Measurements from ENCODE around the gene LDLRAP1.
"Not testable (repeated sequence)": the region's sequence is repeated elsewhere in the genome, so short reads cannot be mapped to it uniquely, and the experiment has no call there.

LDLRAP1 gene, protein sequence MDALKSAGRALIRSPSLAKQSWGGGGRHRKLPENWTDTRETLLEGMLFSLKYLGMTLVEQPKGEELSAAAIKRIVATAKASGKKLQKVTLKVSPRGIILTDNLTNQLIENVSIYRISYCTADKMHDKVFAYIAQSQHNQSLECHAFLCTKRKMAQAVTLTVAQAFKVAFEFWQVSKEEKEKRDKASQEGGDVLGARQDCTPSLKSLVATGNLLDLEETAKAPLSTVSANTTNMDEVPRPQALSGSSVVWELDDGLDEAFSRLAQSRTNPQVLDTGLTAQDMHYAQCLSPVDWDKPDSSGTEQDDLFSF

DNA sequence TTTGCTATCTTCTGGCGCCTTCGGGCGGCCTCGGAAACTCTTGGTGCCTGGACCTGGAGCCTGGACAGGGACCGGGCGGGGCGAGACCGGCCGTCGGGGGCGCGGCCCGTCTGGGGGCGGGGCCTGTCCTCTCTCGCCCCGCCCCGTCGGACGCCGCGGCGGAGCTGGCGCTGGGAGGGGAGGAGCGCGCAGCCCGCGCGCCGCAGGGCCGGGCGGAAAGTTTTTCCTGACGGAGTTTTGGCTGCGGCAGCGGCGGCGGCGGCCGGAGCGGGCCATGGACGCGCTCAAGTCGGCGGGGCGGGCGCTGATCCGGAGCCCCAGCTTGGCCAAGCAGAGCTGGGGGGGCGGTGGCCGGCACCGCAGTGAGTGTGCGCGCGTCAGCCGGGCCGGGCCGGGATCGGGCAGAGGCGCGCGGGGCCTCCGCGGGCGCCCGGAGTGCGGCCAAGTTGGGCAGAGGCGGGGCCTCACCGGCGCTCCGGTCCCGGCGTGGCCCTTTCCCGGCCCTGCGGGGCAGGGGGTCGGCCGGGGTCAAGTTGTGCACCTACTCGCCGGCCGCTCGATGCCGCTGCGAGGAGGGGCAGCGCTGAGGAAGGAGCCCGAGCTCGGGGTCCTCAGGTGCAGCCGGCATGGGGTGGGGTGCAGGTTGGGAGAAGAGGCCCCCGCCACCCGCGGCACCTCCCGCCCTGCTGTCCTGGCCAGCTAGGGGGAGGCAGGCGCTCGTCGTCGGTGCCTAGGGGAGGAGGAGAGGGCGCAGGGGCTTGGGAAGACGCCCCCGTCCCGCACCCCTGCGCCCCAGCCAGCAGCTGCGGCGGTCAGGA, at the start of gene LDLRAP1:
Gene LDLRAP1 (plus strand): TSS at position 182 of the 818 bp plus-strand sequence. CDS start 93 bp downstream, at position 275.
- peak; percentile 85 for DNase-seq

DNA sequence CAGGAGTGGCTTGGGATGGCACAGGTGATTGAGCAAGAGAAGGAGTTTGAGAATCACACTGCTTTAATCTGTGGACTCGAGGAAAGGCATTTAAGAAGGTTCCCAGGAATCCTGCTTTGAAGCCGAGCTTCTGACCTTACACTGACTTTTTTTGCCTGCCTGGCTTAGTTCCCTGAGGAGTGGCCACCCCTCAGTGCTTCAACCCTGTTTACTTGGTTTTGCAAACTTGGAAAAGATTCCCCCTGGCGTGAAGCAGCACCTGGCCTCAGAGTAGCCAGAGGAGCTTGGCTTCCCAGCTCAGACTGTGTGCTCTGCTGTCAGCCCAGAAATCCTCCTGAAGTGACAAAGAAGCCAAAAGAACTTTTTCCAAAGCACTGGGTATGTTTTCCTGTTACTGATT, 48.5 kb upstream of the LDLRAP1 start:
- no peak for DNase-seq

DNA sequence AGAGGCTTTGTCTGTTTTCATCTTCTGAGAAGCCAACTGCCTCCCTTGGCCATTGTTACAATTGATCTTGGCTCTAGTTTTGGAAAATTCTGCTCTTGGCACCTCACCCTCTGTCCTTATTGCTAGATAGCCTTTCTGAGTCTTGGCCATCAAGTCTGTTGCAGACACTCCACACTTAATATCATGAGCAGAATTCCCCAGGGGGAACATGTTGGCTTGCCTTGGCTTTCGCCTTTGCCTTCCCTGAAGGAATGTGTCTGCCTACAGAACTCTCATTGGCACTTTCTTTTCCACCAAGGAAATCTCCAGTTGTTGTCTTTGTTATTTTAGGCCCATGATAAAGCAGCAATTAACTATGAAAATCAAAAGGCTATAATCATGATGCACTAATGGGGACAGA, 42.7 kb upstream of the LDLRAP1 start:
- DNase-seq, result no peak

DNA sequence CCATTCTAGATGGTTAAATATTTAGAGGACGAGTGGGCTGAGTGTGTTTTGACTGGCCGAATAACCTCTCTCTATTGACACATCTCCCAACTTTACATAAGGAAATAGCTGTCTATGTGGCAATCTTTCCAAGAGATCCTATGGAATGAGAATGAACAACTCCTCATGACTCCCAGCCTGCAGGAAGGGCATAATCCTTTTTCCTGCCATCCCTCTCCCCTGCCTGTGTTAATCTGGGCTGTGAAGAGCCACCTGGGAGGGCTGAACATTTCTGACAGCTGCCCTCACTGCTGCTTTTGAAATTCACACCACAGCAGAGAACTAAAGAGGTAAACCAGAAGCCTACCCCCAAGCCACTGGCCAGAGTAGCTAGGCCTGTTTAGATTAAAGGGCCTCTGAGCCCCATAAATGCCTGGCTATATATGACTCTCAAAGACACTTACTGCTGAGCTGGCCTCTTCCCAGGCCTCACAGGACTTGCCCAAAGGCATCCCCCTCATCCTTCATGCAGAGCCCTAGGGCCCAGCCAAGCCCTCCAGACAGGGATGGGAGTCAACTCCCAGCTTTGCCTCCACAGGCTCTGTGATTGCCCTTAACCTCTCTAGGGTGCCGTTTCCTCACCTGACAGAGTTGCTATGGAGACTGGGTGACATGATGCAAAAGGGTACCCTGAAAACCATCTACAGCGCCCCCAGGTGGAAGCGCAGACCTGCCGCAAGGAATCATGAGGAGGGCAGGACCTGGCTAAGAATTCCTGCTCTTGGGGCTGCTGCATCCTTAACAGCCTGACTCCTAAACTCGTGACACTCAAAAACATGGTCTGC, 42.0 kb upstream of the LDLRAP1 start:
- DNase-seq, result peak; percentile 23

DNA sequence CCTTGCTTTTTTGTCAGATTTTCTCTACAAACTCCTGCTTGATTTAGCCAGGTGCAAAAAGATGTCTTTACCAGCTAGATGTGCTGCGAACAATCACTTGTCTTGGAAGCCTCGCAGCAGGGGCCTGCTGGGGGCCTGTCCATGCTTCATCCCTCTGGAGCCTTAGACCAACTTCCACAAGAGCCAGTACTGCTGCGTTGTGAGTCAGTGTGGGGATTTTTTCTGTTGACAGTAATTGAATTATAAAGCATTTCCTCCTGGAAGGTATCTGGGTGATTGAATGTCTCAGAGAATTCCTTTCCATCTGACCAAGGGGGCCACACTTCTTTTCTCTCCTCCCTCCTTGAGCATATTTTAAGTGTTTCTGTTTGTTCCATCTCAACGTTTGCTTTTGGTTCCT, 40.4 kb upstream of the LDLRAP1 start:
- no peak for DNase-seq

DNA sequence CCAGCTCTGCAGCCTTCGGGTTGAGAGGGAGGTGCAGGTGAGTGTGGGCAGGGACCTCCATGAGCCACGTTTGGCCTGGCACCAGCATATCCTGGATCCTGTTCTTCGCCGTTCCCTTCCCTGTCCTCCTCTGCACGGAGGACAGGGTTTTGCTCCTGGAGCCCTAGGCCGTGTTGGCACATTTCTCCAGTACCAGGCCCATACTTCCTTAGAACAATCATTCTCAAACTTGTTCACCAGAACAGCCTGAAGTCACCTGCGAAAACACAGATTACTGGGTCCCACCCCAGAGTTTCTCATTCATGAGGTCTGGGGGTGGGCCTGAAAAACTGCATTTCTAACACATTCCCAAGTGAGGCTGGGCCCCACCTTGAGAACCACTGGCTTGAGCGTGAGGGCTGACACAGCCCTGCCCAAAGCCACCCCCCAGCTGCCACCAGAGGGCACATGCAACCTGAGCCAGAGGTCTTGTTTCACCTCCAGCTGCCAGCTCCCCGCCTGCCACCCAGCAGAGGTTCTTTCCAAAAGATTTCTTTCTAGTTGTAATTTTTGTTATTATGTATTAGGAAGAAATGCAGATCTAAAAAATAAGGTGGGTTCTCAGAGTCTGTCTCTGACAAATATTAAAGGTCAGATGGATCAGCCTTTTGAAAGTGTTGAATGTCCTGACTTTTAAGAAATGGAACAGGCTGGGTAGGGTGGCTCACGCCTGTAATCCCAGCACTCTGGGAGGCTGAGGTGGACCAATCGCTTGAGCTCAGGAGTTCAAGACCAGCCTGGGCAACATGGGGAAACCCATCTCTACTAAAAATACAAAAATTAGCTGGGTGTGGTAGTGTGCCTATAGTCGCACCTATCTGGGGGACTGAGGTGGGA, 39.6 kb upstream of the LDLRAP1 start:
- DNase-seq, result peak; percentile 76

DNA sequence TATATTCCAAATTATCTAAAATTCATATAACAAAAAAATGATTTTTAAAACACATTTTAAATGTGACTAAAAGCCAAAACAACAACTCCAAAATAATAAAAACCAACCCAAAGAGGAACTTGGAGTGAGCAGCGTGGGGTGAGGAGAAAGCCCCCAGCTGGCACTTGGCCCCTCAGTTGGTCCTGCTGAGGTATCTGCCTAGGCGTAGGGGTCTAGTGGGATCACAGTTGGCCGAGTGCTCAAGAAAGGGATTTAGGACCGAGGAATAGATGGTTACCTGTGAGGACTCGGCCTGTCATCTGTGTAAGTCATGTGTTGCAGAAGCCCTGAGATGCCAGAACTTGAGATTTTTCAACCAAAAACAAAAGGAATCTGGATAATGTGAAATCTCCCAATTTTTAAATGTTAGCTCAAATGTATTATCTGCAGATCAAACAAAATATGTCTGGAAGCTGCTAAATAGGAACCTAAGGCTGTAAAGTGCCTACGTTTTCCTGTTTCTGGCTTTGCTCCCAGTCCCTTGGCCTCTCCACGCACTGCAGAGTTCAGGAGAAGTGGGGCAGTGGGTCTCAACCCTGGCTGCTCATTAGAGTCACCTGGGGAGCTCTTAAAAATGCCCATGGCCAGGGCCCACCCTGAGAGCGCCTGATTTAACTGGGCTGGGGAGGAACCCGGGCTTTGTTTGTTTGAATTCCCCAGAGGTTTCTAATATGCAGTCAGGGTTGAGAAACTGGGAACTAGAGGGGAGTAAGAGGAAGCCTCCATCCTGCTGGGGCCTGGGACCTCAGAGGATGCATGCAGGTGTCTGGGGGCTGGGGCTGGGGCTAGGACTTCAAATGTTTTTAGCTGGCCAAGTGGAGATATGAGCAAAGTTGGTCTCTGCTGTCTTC, 38.5 kb upstream of the LDLRAP1 start:
- no peak for DNase-seq

DNA sequence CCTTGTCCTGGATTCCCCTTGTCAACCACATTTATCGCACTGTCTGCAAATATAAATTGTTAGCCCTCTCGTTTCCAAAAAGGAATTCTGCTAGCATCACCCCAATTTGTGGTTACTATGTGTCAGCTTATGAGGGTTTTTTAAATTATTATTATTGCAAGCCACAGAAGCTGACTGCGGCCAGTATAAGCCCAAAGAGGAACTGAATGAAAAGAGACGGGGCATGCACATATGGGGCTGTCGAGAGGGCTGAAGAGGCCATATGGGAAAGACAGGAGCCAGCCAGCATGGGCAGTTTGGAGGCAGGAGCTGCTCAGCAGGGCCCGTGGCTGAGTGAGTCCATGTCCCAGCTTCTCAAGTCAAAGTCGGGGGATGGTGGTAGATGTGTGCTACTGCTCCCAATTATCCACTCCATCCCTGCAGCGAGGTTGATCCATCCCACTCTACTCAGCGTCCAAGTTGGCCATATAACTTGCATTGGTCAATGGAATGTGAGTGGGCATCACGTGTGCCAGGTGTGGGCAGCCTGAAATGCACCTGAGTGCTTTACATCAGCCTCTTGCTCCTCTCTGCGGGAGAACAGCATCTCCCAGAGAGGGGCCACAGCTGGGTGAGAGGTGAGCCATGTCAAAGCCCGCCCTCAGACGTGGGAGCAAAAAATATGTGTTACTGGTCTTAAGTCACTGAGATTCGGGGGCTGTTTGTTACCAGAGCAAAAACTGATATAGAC, 37.6 kb upstream of the LDLRAP1 start:
- peak; percentile 59 for DNase-seq

DNA sequence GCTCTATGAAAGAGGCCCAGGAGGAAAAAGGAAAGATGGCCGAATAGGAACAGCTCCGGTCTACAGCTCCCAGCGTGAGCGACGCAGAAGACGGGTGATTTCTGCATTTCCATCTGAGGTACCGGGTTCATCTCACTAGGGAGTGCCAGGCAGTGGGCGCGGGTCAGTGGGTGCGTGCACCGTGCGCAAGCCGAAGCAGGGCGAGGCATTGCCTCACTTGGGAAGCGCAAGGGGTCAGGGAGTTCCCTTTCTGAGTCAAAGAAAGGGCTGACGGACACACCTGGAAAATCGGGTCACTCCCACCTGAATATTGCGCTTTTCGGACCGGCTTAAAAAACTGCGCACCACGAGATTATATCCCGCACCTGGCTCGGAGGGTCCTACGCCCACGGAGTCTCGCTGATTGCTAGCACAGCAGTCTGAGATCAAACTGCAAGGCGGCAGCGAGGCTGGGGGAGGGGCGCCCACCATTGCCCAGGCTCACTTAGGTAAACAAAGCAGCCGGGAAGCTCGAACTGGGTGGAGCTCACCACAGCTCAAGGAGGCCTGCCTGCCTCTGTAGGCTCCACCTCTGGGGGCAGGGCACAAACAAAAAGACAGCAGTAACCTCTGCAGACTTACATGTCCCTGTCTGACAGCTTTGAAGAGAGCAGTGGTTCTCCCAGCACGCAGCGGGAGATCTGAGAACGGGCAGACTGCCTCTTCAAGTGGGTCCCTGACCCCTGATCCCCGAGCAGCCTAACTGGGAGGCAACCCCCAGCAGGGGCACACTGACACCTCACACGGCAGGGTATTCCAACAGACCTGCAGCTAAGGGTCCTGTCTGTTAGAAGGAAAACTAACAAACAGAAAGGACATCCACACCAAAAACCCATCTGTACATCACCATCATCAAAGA, 36.6 kb upstream of the LDLRAP1 start:
- not testable (repeated sequence) for DNase-seq

DNA sequence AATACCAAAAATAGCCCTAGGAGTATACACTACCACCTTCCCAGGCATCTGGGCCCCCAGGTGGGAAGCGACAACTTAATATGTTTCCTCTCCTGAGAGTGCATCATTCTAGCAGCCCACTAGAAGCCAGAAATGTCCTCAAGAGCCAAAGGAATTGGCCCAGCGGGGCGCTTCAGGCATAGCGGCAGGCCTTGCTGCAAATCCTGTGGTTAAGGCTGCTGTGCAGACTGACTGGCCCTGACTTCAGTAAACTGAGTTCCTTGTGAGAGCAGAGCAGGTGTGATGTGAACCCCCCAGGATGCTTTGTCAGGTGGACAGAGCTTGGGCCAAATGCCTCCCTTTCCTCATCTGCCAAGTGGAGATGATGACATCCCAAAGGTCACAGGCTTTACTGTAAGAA, 29.7 kb upstream of the LDLRAP1 start:
- no peak for DNase-seq

DNA sequence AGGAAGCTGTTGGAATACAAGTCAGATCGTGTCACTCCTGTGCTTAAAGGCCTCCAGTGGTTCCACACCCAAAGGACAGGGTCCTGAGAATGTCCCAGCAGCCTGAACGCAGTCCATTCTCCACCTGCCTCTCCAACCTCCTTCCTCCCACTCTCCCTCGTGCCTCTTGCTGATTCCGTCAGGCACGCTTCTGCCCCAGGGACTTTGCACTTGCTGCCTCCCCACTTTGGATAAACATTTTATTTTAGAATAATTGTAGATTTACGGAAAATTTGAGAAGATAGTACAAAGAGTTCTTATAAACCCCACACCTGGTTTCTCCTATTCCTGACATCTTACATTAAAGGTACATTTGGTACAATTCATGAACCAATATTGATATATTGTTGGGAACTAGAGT, 28.4 kb upstream of the LDLRAP1 start:
- no peak for DNase-seq

DNA sequence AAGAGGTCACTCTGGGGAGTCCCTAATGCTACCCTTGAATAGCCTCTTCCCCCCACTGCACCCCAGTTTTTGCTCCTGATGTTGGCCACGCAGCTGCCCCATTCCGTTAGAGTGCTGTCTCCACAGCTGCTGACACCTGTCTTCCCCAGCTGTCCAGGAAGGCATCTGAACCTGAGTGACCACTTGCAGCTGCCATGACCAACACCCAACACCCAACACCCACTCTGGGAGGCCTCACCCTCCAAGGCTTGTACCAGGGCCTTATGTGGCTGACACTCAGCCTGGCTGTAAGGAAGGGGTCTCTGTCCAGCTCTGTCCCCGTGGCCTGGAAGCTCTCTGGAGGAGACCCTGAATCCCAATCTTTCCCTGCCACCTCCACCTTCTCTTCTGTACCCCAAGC, 26.7 kb upstream of the LDLRAP1 start:
- no peak for DNase-seq

DNA sequence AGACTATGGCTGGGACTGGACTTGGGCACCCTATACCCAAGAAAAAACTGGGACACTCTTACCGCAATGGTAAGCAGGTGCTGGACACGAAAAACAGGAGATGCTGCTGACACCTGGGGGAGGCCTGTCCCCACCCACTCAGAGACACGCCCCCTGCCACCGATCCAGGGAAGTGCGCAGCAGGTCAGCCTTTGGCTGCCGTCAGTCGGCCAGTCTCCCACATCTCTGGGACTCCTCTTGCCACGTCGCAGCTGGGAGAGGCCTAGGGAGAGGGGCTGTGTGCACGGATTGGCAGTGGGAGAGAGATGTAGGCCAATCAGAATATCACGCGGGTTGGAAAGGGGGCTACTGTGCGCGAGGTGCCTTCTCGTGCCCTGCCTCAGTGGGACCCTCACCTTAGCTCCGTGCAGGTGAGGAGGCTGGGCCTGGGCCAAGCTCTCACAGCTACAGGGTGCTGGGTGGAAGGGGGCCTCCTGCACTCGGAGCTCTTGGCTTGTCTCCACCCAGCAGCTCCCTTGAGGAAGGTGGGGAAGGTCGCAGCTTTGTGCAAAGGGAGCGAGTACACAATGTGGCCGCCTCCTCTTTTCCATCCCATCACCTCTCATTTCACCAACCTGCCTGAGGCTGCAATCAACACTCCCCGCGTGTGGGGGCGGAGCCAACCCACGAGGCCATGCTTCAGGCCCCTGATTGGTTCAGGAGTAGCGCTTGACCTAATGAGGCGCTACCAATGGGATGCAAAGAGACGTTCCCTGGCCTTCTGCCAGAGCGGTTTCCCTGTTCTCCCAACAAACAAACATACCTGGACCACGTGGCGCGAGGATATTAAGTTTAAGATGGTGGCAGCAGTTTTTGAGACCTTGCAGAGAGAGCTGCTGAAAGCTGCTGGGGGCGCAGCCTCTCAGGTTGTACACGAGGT, 25.7 kb upstream of the LDLRAP1 start:
- no peak for DNase-seq

DNA sequence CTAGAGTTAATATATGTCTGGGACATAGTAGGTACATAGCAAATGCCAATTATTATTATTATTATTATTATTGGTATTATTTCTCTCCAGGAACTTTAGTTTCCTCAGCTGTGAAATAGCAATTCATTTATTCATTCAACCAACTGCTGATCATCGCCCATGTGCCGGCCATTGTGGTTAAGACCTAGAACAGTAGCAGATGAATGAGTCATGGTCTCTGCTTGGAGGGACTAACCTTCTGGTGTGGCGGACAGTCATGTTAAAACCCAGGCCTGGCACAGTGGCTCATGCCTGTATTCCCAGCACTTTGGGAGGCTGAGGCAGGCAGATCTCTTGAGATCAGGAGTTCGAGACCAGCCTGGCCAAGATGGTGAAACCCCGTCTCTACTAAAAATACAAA, 23.8 kb upstream of the LDLRAP1 start:
- DNase-seq, result peak; percentile 32

DNA sequence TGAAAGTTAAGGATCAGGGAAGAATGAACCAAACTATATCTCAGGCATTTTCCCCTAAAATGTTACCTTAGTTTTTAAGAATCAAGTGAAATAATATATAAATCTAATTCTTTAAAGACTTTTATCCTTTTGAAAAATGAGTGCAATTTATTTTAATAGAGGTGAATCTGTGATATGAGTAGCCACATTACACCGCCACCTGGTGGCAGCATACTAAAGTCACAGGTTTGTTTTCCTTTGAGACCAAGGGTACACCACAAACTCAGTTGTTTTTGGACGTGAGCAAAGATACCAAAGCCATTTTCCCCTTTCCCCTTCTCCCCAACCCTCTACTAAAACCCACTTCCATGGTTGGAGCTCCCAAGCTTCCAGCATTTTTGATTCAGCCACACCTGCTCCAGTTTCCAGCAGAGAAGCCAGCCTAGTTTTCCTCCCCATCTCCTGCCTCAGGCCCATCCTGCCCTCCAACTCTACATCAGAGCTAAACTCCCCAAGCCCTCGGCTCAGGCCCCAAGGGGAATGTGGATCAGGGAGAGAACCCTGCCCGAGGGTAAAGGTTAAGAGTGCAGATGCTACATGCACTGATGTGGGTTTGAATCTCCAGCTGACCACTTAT, 22.9 kb upstream of the LDLRAP1 start:
- DNase-seq, result peak; percentile 85

DNA sequence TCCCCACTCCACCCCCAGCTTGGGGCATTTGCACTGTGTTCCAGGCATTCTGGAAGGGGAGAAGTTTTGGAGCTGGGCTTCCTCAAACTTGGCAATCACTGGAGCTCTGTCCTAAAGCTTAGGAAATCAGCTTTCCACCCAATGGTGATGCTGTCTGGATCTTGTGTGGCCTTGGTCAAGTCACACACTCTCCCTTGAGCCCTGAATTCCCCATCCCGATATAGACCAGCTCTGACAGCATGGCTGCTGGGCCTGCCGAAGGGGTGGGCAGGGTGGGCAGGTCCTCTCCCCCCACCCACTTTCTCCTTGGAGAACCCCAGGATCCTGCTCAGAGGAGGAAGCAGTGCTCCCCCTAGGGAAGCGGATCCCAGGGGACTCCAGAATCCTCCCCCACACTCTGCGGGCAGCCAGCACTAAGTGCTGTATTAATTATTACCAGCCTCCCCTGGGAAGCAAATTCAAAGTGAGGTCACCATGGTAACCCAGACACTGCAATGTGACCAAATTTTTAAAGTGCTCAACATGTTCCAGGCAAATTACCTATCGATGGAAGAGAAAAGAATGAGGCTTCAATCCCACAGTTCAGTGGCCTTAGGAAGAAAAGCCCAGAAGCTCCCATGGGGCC, 21.3 kb upstream of the LDLRAP1 start:
- no peak for DNase-seq

DNA sequence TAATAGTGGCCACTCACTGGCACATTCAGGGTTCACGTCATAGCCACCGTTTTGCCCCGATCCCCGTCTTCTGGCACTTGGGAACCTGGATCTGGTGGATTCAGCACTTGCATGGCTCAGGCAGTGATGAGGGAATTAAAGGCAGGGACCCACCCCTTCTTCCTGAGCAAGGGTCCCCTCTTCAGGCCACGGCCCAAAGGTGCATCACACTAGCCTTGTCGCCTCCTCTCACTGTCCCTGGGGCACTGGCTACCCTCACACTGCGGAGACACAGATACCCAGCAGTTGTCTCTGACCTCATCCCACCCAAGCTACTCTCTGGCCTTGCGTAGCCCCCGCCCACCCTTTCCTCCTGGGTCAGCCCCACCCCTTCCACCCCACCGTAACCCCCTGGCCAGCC, 19.9 kb upstream of the LDLRAP1 start:
- DNase-seq, result peak; percentile 64

Data from hematopoietic multipotent progenitor cell treated with erythropoietin and hydrocortisone succinate and interleukin-3 and kit ligand, for 4 days (in vitro differentiated cells).